SU-DHL-6 (cell line): ENCODE measurements around the gene CAPN1.

ENCODE experiments used
- H2AFZ ChIP-seq: fragments of 200-600 bp; sonication (generic); 2 replicates; pipeline ENCODE4 v1.6.1; 2014; ENCODE audit warnings: low read depth, mild to moderate bottlenecking, moderate library complexity, mixed read lengths, antibody characterized with exemption, low read length; ENCODE audit not compliant: severe bottlenecking
- H3F3A ChIP-seq: fragments of 200-600 bp; shearing (Covaris generic); 2 replicates; pipeline ENCODE4 v1.6.0; 2016; ENCODE audit warnings: antibody characterized with exemption, mild to moderate bottlenecking; ENCODE audit not compliant: insufficient read depth
- H3K27ac ChIP-seq: fragments of 200-600 bp; sonication (generic); 2 replicates; pipeline ENCODE4 v1.5.1; 2016; ENCODE audit warnings: low read depth, mild to moderate bottlenecking, low read length, moderate library complexity, mixed read lengths
- H3K27me3 ChIP-seq: fragments of 200-600 bp; sonication (generic), shearing (Covaris generic); 2 replicates; pipeline ENCODE4 v1.6.0; 2014; ENCODE audit warnings: mild to moderate bottlenecking, low read length
- H3K36me3 ChIP-seq: fragments of 200-600 bp; sonication (generic); 2 replicates; pipeline ENCODE4 v1.6.1; 2014; ENCODE audit warnings: mild to moderate bottlenecking, low read length, mixed read lengths
- H3K4me2 ChIP-seq: fragments of 300-600, 200-600 bp; shearing (Covaris generic), sonication (generic); 2 replicates; pipeline ENCODE4 v1.6.0; 2014; ENCODE audit warnings: low read length, low read depth, mild to moderate bottlenecking; ENCODE audit not compliant: poor library complexity, severe bottlenecking
- H3K4me3 ChIP-seq: fragments of 200-600 bp; sonication (generic); 2 replicates; pipeline ENCODE4 v1.5.1; 2014; ENCODE audit warnings: antibody characterized with exemption, low read length, mild to moderate bottlenecking, mixed read lengths; ENCODE audit not compliant: insufficient read depth, poor library complexity, severe bottlenecking
- H3K79me2 ChIP-seq: fragments of 200-600 bp; sonication (generic); 2 replicates; pipeline ENCODE4 v1.6.1; 2014; ENCODE audit warnings: mild to moderate bottlenecking, low read length, moderate library complexity; ENCODE audit not compliant: insufficient read depth
- H3K9ac ChIP-seq: fragments of 200-600 bp; sonication (generic); 2 replicates; pipeline ENCODE4 v1.7.0; 2014; ENCODE audit warnings: mild to moderate bottlenecking, low read length
- H3K9me2 ChIP-seq: fragments of 200-600 bp; sonication (generic); replicated peaks from 2 replicates; pipeline ENCODE4 v1.6.1; 2014; ENCODE audit warnings: low read length; ENCODE audit not compliant: insufficient read depth
- H3K9me3 ChIP-seq: fragments of 200-600 bp; sonication (generic); 2 replicates; pipeline ENCODE4 v1.6.1; 2014; ENCODE audit warnings: low read length, mixed read lengths; ENCODE audit not compliant: insufficient read depth
- H4K20me1 ChIP-seq: fragments of 200-600 bp; sonication (generic); 2 replicates; pipeline ENCODE4 v1.6.1; 2014; ENCODE audit warnings: low read depth, mild to moderate bottlenecking, antibody characterized with exemption, low read length, moderate library complexity, mixed read lengths
- EZH2phosphoT487 ChIP-seq: fragments of 200-600 bp; sonication (generic), shearing (Covaris generic); conservative IDR thresholded peaks from 2 replicates; pipeline ENCODE4 v1.6.1; 2018; ENCODE audit warnings: mild to moderate bottlenecking, antibody characterized with exemption, low read length, moderate library complexity, mixed read lengths
- TF ChIP-seq, protein P1 (sequence below): fragments of 200-600 bp; sonication (generic); IDR thresholded peaks from one replicate; pipeline ENCODE4 v1.5.1; 2017; ENCODE audit warnings: antibody characterized with exemption, mild to moderate bottlenecking, low read length, moderate library complexity; ENCODE audit not compliant: insufficient read depth, poor library complexity, severe bottlenecking

The CAPN1 gene

DNA sequence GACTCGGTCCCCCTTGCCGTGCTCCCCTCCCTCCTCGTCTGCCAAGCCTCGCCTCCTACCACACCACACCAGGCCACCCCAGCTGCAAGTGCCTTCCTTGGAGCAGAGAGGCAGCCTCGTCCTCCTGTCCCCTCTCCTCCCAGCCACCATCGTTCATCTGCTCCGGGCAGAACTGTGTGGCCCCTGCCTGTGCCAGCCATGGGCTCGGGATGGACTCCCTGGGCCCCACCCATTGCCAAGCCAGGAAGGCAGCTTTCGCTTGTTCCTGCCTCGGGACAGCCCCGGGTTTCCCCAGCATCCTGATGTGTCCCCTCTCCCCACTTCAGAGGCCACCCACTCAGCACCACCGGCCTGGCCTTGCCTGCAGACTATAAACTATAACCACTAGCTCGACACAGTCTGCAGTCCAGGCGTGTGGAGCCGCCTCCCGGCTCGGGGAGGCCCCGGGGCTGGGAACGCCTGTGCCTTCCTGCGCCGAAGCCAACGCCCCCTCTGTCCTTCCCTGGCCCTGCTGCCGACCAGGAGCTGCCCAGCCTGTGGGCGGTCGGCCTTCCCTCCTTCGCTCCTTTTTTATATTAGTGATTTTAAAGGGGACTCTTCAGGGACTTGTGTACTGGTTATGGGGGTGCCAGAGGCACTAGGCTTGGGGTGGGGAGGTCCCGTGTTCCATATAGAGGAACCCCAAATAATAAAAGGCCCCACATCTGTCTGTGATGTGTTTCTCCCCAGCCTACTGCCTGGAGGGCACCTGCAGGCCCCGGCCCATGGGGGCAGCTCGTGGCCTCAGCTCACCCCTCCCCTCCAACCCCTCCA is 29.8 kb downstream of the CAPN1 start:
- Histone ChIP-seq H4K20me1 (no peaks in the 10 kb centered on the region), H3K36me3 (no peaks in the 10 kb centered on the region), H3K27ac (no peak overlapping the region), H3K9me3 (no peaks in the 10 kb centered on the region), H3K9me2 (no peaks in the 10 kb centered on the region), H3F3A (no peaks in the 10 kb centered on the region), H2AFZ (no peak overlapping the region), H3K27me3 (no peaks in the 10 kb centered on the region), H3K4me2 (no peak overlapping the region), H3K79me2 (no peaks in the 10 kb centered on the region), H3K4me3 (no peak overlapping the region), H3K9ac (no peak overlapping the region)
- TF ChIP-seq, protein P1, sequence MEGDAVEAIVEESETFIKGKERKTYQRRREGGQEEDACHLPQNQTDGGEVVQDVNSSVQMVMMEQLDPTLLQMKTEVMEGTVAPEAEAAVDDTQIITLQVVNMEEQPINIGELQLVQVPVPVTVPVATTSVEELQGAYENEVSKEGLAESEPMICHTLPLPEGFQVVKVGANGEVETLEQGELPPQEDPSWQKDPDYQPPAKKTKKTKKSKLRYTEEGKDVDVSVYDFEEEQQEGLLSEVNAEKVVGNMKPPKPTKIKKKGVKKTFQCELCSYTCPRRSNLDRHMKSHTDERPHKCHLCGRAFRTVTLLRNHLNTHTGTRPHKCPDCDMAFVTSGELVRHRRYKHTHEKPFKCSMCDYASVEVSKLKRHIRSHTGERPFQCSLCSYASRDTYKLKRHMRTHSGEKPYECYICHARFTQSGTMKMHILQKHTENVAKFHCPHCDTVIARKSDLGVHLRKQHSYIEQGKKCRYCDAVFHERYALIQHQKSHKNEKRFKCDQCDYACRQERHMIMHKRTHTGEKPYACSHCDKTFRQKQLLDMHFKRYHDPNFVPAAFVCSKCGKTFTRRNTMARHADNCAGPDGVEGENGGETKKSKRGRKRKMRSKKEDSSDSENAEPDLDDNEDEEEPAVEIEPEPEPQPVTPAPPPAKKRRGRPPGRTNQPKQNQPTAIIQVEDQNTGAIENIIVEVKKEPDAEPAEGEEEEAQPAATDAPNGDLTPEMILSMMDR: no peak
- no peak for TF ChIP-seq EZH2phosphoT487

DNA sequence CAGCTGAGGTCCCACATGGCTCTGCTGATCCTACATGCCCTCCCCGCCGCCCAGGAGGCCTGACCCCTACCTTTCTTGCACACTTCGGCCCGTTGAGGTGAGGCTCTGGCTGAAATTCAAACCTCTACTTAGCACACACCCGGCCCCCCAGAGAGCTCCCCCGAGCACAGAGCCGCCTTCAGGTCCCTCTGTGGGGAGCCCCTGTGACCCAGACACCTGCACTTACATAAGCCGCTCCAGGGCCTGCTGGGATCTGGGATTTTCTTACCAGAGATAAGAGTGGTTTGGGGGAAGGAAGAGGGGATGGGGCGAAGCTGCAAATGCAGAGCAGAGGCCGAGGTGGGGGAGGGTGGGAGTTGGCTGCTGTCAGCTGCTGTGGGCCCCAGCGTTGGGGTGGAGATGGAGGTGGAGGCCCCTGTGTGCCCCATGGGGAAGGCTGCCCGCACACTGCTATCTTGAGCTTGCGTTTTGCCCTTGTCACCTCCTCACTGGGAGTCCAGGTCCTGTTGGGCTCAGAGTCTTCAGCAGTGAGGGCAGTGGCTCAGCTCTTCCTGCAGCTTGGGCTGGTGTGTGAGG is 30.6 kb downstream of the CAPN1 start:
- no peaks in the 10 kb centered on the region for H3K36me3 ChIP-seq
- no peaks in the 10 kb centered on the region for H3K79me2 ChIP-seq
- no peaks in the 10 kb centered on the region for H3K9me2 ChIP-seq
- no peak overlapping the region for H2AFZ ChIP-seq
- TF ChIP-seq EZH2phosphoT487: no peak
- TF ChIP-seq, protein P1: no peak
- no peak overlapping the region for H3K27ac ChIP-seq
- H4K20me1 ChIP-seq: no peaks in the 10 kb centered on the region
- H3K4me2 ChIP-seq: no peak overlapping the region
- no peaks in the 10 kb centered on the region for H3K27me3 ChIP-seq
- H3F3A ChIP-seq: no peaks in the 10 kb centered on the region
- no peak overlapping the region for H3K4me3 ChIP-seq
- no peaks in the 10 kb centered on the region for H3K9me3 ChIP-seq
- H3K9ac ChIP-seq: no peak overlapping the region

DNA sequence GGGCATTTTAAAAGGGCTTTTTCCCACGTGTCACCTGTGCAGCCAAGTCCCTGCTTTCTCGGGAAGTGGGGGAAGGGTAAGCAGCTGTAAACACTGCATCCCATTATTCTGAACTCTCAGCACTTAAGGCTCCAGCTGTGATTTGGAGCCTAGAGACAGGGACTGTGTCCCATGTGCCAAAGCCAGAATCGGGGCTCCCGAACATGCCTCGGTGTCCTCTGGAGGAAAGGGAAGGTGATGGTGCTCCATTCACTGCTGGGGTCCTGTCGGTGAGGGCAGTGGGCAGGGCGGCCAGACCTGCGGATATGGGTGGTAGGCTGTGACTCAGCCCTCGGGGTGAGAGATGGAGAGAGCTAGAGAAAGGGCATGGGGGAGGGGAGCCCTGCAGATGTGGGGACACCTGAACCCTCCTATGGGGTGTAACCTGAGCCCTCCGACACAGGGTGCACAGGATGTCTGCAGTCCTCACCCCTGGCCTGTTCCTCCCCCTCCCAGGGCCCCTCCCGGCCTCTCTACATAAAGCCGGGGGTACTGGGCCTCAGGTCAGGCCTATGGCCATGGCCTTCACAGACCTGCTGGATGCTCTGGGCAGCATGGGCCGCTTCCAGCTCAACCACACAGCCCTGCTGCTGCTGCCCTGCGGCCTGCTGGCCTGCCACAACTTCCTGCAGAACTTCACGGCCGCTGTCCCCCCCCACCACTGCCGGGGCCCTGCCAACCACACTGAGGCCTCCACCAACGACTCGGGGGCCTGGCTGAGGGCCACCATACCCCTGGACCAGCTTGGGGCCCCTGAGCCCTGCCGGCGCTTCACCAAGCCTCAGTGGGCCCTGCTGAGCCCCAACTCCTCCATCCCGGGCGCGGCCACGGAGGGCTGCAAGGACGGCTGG is 31.8 kb downstream of the CAPN1 start:
- H3K4me2 ChIP-seq: no peak overlapping the region
- H3K27ac ChIP-seq: no peak overlapping the region
- no peaks in the 10 kb centered on the region for H3K9me3 ChIP-seq
- no peak overlapping the region for H3K4me3 ChIP-seq
- no peaks in the 10 kb centered on the region for H4K20me1 ChIP-seq
- H2AFZ ChIP-seq: no peak overlapping the region
- no peaks in the 10 kb centered on the region for H3K9me2 ChIP-seq
- H3K27me3 ChIP-seq: no peaks in the 10 kb centered on the region
- no peak overlapping the region for H3K9ac ChIP-seq
- TF ChIP-seq EZH2phosphoT487: no peak
- TF ChIP-seq, protein P1: no peak
- no peaks in the 10 kb centered on the region for H3K79me2 ChIP-seq
- H3F3A ChIP-seq: no peaks in the 10 kb centered on the region
- H3K36me3 ChIP-seq: no peaks in the 10 kb centered on the region
